Skin epidermis (tissue), 12 donors: ENCODE data around the gene FARP1.

ENCODE experiments used
- H3K27ac ChIP-seq, 21 experiments: fragments of 200-600 bp; sonication (generic) in 11 of 21; one replicate each; pipeline ENCODE4 v1.5.0; 2020; ENCODE audit warnings: mild to moderate bottlenecking in 3 of 21, inconsistent platforms in 2 of 21, moderate library complexity in 2 of 21
- H3K4me3 ChIP-seq, 7 experiments: fragments of 200-600 bp; sonication (generic) in 2 of 7; one replicate each; pipeline ENCODE4 v1.5.0; 2020; ENCODE audit warnings: inconsistent platforms in 2 of 7, mild to moderate bottlenecking in 2 of 7, moderate library complexity in 1 of 7

Gene FARP1

DNA sequence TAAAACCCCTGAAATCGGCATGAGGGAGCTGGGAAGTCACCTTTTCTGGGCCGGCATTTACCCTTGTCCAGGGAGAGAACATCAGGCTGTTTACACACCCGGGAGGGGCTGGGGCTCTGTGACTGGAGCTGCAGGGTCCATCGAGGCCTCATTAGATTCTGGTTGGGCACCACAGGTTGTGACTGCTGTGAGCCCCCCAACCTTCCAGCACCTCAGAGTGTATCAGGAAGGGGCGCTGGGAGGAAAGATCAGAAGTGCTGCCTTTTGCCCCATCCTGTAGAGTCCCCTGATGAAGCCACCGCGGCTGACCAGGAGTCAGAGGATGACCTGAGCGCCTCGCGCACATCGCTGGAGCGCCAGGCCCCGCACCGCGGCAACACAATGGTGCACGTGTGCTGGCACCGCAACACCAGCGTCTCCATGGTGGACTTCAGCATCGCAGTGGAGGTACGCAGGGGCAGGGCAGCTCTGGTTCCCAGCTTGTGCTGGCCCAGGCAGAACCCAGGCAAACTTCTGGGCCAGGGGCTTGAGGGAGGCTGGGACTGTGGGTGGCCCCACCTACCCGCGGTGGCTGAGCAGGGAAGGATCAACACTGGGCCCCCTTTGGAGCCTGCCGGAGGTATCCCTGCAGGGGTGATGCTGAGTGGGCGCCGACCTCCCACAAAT, 297.6 kb downstream of the FARP1 start:
- no peak overlapping the region for H3K27ac ChIP-seq
- H3K4me3 ChIP-seq = no peak overlapping the region

- Histone ChIP-seq H3K4me3 (no peak overlapping the region), H3K27ac (no peak overlapping the region)
Observed at GRCh38 chr13:98441056-98441676, 298.3 kb downstream of the FARP1 start.

DNA sequence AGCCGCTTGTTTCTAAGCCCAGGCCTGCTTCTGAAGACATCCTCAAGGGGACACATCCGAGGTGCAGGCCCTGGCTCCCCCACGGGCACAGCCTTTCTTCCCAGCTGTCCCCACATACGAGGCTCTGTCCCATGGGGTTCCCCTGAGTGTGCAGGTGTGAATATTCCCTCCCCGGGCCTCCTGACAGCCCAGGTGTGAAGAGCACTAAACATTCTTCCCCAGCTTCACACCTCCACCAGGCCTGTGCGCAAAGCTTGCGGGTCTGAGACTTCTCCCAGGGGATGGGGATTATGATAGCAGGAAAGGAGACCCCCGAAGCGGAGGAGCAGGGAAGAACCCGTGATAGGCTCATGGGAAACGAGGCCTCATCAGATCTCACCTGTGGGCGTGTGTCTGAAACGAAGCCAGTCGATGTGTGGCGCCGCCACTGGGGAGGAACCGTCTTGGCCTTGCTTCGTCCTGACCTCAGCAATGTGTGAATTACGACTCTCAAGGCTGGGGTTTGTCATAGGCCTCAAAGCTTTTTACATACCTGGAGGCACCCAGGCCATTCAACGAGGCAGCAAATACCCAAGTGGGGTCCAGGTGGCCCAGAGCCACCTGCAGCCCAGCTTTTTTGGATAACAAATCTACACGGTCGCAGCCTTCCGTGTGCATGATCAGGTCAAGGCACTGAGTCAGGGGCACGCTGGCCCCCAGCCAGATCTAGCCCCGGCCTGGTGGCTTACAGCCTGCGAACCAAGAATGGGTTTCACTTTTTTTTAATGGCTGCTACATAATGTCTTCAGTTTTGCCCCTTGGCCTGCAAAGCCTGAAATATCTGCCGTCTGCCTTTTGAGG, 299.7 kb downstream of the FARP1 start:
- Histone ChIP-seq H3K4me3 (no peak overlapping the region), H3K27ac (peak overlapping the region in 9 of 21 experiments; percentile 23 to 76 (median 40))

GRCh38 chr13:98443329-98443728, 300.4 kb downstream of the FARP1 start:
- peak overlapping the region in 13 of 21 experiments; percentile 21 to 76 (median 52) for H3K27ac ChIP-seq

DNA sequence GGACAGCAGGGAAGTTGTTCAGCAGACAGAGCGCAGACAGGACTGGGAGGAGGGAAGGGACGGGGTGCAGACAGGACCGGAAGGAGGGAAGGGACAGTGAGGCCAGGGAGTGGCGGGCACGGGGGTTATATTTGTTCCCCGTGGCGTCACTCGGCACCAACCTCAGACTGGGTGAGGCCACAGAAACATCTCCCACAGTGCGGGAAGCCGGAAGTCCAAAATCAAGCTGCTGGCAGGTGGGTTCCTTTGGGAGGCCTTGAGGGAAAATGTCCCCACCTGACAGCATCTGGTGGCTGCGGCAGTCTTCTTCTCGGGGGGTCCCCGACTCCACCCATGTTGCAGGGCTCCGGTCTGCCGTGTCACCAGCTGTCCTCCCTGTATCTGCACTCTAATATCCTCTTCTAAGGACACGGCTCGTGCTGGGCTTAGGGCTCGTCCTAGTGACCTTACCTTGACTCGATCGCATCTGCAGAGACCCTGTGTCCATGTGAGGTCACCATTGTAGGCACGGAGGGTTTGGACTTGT, 301.0 kb downstream of the FARP1 start:
- H3K4me3 ChIP-seq = no peak overlapping the region
- peak overlapping the region in 13 of 21 experiments; percentile 10 to 76 (median 52) for H3K27ac ChIP-seq

More at GRCh38 chr13:98443329-98443728, 300.4 kb downstream of the FARP1 start:
- H3K4me3 ChIP-seq = no peak overlapping the region

DNA sequence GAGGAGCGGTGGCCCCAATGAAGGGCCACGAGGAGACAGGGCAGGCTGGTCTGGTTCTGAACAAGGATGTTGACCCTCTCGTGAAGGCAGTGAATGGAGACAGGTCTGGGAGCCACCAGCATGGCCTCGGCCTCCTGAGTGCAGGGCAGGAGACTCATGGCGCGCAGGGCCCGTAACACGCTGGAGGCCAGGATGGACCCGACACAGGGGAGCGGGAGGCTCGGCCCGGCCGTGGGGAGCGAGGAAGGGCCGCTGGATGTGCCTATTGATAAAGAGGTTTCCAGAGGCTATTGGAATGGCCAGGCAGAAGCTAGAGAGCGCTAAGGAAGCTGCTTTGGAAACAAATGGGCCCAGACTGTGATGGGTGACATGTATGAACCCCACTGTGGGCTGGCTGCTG, 301.5 kb downstream of the FARP1 start:
- Histone ChIP-seq H3K4me3 (no peak overlapping the region), H3K27ac (peak overlapping the region in 6 of 21 experiments; percentile 18 to 73 (median 68))

DNA sequence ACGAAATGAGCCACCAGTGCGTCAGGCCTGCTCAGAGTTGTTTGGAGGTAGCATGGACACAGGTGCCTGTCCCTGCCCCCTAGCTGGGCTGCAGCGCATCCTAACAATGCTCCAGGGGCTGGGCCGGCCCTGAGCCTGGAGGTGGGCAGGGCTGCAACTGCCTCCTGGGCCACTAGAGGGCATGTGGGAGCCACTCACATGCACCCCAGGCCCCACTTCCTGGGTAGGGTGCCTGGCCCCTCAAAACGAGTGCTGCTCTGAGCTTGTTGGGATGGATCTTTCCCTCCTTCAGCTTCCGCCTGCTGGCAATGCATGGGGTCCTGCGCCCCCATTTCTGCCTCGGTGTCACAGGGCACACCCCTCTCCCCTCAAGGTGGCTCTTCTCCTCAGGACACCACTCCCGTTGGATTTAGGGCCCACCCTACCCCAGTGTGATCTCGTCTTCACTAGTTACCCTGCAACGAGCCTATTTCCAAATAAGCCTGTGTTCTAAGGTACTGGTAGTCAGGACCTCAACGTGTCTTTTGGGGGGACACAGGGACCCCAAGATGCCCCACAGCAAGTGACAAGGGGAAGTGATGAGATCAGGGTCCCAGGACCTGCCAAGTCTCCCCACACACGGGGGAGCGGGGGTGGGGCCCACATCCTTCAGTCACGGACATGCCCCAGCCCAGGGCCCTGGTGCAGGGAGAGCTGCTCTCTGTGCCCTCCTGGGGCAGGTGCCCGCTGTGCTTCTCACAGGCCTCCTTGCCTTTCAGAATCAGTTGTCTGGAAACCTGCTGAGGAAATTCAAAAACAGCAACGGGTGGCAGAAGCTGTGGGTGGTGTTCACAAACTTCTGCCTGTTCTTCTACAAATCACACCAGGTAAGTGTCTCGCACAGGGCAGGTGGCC, 302.7 kb downstream of the FARP1 start:
- peak overlapping the region in 16 of 21 experiments; percentile 12 to 70 (median 48) for H3K27ac ChIP-seq
- H3K4me3 ChIP-seq = no peak overlapping the region

DNA sequence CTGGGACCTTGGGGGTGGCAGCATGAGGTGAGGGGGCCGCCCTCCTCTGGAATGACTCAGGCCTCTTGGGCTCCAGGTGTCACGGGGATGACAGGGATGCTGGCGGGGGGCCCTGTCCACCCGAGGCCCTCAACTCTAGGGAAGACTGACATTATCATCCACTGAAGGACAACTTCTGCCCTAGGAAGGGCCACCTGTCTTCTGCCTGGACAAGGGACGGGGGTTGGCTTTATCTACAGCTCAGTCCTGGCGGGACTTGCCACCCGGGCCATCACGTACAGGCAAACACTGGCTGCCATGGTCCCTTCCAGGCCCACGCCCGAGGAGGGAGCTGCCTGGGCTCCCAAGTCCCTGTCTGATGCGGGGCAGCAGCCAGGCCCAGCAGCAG, 303.3 kb downstream of the FARP1 start:
- peak overlapping the region in 10 of 21 experiments; percentile 12 to 70 (median 51) for H3K27ac ChIP-seq
- no peak overlapping the region for H3K4me3 ChIP-seq

- H3K4me3 ChIP-seq = no peak overlapping the region
- no peak overlapping the region for H3K27ac ChIP-seq
Observed at GRCh38 chr13:98447130-98447529, 304.2 kb downstream of the FARP1 start.

DNA sequence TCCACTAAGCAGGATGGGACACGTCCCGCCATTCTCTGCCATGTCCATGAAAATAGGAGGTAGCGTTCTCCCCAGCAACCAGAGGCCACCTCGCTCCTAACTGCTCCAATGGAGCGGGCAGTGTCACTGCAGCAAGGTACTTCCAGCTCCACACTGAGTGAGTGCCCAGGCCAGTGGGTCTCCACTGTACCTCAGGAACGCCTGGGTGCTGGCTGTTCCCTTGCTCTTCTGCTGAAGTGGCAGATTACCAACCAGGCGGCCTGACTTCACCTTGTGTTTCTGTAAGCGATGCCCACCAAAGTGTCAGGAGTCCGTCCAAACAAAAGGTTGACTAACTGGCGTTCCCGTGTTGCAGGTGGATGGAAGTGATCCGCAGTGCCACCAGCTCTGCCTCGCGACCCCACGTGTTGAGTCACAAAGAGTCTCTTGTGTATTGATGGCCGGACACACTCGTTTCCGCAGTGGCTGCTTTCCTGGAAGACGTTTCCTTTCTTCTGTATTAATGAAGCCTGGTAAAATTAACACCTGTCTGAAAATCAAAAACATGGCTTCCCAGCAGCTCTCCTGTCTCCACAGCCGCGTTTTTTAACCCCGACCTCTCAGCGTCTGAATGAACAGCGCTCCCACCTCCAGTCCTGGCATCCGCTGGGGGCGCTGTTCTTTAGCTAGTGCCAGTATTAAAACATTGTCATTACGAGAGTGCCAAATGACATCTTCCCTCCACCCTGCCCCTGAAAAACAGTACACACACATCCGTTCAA, 305.2 kb downstream of the FARP1 start:
- Histone ChIP-seq H3K27ac (no peak overlapping the region), H3K4me3 (no peak overlapping the region)

DNA sequence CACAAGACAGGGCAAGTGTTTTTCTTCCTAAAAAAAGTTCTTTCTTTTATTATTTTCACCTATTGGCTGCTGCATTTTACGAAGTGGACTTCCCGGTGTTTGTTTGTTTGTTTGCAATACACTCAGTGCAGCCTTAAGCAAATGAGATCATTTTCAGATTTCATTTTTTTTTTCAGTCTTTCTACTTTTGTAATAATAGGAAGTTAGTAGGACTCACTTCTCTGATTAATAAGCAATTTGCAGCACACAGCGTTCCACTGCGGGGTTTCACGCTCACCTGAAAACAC, 305.7 kb downstream of the FARP1 start:
- no peak overlapping the region for H3K4me3 ChIP-seq
- H3K27ac ChIP-seq = no peak overlapping the region

DNA sequence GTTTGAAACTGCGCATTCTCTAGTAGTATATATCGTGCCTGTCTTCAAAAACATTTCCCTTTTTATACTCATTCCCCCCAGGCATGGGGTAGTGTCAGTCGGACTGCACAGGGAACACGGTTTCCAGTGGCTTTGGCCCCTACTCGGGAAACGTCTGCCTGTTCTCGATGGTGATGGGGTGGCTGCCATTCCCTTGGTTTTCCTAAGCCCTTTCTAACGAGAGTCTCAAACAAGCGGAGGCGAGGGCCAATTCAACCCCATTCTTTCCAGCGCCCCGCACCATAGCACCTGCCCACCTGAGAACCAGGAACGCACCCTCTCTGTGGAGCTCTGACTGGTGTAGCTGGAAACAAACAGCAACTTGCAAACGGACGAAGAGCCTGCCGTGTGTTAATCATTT, 306.4 kb downstream of the FARP1 start:
- Histone ChIP-seq H3K4me3 (no peak overlapping the region), H3K27ac (peak overlapping the region in 4 of 21 experiments; percentile 10 to 77 (median 48))

GRCh38 chr13:98450026-98450425, 307.1 kb downstream of the FARP1 start:
- no peak overlapping the region for H3K4me3 ChIP-seq
- H3K27ac ChIP-seq = peak overlapping the region in 8 of 21 experiments; percentile 21 to 77 (median 56)

DNA sequence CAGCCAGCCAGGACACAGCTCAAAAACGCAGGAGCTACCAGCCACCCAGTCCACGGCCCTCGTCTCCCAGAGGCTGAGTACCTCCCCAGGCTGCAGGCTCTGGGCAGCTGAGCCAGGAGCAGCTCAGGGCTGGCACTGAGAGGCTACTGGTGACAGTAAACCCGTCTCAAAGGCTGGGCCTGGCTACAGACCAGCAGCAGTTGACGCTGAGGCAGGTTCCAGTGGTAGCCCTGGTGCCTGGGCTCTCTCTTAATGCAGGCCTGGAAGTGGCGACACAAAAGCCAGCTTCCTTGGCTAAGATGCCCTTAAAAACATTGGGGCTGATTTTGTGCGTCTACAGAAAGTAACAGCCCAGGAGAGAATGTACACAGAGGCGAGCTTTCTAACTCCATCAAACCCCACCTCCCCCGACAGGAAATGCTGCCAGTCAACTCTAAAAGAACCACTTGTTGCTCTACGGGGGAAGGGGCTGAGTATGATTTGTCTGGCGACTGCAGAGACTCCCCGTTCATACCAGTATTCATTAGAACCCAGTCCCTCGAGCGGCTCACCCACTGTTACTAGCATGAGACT, 307.7 kb downstream of the FARP1 start:
- Histone ChIP-seq H3K4me3 (no peak overlapping the region), H3K27ac (peak overlapping the region in 8 of 21 experiments; percentile 20 to 77 (median 56))

- H3K27ac ChIP-seq = peak overlapping the region in 5 of 21 experiments; percentile 6 to 77 (median 20)
Observed at GRCh38 chr13:98451676-98452470, 309.0 kb downstream of the FARP1 start.

DNA sequence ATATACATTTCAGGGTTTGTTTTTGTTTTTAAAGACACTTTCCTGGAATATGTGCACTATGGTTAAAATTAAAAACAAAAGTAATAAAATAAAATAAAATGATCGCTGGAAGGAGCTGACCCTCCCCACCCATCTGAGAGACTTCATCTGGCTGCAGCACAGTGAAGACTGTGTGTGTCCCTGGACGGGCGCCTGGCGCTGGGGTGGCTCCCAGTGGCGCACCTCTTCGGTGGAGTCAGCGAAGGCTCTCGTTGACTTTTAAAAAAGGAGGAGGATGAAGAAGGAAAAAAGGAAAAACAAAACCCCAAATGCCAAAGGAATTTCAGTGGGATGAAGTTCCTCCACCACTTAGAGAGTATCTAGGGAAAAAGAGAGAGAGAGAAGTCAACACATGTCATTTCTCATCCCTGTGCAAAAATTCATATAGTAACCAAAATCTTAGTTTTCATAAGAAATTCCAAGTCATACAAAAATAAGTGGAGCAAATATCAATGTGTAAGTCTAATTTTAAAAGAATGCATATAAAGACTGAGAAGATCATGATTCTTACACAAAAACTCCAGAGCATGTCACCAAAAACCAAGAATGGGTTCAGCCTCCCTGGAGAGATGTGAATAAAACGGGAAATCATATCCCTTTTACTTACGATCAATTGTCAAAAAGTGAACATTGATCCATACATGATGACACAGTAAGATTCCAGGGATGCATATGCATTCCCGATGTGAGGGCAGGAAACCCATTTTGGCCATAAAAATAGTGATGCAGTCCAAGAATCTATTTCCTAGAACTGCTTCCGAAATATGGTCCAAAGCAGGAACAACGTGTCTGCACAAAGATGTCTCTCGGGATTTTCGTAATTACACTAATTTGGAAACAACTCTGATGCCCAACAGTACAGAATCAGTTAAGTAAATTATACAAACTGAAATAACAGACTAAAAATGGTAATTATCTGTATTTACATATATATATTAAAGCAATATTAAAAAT, 310.3 kb downstream of the FARP1 start:
- H3K4me3 ChIP-seq = no peak overlapping the region
- peak overlapping the region in 3 of 21 experiments; percentile 20 to 39 (median 24) for H3K27ac ChIP-seq

More at GRCh38 chr13:98451676-98452470, 309.0 kb downstream of the FARP1 start:
- H3K4me3 ChIP-seq = no peak overlapping the region
